H54 (cell line): ENCODE measurements around the gene GRIK4.

Experiments
- DNase-seq: peaks from one replicate; pipeline ENCODE4 v3.0.0; 2011; ENCODE audit warnings: low spot score, mixed read lengths; ENCODE audit not compliant: insufficient read length
- FAIRE-seq: peaks from 3 replicates; lab custom pipeline; 2011; peaks lifted over from hg19 to GRCh38; lab: Jason Lieb, UNC
- POLR2A ChIP-seq: IDR thresholded peaks from 2 replicates; pipeline ENCODE4 v1.6.1; 2011; ENCODE audit warnings: low read depth, mild to moderate bottlenecking, low read length

The GRIK4 gene

DNA sequence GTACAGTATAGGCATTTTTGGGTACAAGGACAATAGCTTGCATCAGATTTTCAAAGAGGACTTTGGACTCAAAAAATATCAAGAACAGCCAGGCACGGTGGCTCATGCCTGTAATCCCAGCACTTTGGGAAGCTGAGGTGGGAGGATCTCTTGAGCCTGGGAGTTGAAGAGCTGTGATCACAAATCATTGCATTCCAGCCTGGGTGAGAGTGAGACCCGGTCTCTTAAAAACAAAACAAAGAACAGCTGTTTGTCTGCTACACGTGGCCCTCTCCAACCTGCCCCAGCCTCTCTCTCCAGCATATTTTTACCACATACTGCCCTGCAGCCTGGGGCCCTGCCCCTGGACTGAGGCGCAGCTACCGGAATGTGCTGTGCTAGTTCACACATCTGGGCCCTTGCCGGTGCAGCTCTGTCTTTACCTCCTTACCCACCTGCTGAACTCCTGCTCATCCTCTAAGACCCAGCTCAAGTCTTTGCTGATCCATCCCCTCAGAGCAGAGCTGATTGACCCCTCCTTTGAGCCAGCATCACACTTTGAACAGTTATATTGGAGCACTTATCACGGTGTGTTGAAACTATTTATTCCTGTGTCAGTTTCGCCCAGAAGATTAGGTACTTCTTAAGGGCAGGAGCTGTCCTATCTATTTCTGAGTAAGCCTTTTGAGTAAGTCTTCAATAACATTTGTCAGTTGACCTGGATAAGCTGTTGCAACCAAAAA, 29.4 kb downstream of the GRIK4 start:
- no peak for TF ChIP-seq POLR2A
- FAIRE-seq (no peak), DNase-seq (no peak)

DNA sequence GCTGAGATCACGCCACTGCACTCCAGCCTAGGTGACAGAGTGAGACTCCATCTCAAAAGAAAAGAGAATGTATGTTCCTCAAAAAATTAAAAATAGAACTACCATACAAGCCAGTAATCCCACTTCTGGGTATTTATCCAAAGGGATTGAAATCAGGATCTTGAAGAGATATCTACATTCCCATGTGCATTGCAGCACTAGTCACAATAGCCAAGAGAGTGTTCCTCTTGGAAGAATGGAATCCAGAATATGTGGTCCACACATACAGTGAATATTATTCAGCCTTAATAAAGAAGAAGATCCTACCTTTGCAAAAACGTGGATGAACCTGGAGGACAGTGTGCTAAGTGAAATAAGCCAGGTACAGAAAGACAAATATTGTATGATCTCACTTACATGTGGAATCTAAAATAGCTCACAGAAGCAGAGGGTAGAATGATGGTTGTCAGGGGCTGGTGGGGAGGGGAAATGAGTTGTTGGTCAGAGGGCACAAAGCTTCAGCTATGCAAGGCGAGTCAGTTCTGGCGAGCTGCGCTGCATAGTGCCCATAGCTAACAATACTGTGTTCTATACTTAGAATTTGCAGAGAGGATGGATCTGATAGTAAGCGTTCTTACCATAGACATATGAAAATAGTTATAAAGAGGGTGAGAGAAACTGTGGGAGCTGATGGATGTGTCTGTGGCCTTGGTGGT, 32.1 kb downstream of the GRIK4 start:
- FAIRE-seq, result no peak
- TF ChIP-seq POLR2A, result no peak

DNA sequence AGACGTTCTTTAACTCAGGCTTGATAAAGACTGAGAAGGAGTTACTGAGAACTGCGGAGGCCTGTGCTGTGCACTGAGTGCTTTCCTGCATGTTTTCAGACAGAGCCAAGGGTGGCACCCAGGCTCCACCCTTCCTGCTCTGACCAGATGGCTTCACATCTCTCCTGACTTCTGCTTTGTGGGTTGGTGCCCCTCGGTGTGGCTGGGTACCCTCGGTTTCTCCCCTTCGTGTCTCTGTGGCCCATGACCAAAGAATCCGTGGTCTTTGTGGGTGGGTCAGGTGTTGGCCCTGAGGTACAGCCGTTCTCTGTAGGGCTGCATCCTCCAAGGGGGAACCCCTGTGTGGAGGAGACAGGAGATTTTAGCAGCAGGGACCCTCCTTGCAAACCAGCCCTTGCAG, 34.3 kb downstream of the GRIK4 start:
- no peak for DNase-seq
- no peak for TF ChIP-seq POLR2A
- FAIRE-seq, result no peak

More for the DNA sequence above, 32.1 kb downstream of the GRIK4 start:
- no peak for DNase-seq

DNA sequence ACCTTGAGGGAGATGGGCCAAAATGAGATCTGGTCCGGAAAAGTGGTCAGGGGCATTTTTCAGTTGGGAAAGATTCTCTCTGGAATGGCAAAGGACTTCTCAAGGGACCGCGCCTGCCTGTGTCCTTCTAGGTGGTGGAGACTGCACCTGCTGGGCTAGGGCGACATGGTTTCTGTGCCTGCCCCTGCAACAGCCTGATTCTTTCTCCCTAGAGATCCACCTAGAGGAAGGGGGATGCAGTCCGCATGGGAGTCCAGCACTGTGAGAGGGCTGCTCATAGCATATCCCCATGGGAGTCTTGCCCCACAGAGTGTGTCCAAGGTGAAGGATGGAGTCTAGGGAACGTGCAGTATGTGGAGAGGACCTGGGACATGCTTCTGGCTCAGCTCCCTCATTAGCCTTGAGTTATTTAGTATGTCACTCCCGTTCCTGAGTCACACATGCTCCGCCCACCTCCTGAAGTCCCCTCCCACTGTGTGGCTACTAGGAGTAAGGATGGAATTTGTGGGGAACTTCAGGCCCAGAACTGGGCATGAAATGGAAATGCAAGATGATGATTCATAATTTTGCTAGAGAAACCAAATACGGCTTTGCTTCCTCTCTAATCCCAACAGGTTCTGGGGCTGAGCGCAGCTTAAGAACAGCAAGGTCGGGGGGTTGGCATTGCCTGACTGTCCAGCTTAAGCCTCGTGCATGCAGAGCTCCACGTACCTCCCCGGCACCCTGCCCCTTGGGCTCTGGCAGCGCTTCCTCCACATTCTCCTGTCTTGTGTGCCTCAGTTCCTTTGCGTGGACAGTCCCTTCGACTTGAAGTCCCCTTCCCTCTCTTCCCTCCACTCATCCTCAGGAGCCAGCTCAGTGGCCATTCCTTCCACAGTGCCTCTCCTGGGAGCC, 35.0 kb downstream of the GRIK4 start:
- FAIRE-seq, result peak; percentile 89
- TF ChIP-seq POLR2A, result no peak
- DNase-seq, result peak; percentile 67

DNA sequence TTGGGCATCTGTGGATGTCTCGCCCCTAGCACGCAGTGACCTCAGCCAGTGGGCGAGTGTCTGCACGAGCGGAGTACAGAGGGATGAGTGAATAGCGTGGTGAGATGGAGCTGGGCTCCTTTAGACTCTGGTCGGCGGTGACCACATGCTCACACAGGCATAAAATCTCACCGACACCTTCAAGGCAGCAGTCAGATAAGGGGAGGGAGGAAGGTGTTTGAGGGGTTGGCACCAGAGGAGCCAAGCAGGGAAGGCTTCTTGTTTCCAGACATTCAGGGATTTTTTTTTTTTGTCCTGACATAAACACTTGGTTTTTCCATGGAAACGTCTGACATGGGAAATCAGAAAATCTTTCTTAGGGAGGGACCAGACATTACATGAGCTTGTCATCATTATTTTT, 35.8 kb downstream of the GRIK4 start:
- FAIRE-seq, result no peak

DNA sequence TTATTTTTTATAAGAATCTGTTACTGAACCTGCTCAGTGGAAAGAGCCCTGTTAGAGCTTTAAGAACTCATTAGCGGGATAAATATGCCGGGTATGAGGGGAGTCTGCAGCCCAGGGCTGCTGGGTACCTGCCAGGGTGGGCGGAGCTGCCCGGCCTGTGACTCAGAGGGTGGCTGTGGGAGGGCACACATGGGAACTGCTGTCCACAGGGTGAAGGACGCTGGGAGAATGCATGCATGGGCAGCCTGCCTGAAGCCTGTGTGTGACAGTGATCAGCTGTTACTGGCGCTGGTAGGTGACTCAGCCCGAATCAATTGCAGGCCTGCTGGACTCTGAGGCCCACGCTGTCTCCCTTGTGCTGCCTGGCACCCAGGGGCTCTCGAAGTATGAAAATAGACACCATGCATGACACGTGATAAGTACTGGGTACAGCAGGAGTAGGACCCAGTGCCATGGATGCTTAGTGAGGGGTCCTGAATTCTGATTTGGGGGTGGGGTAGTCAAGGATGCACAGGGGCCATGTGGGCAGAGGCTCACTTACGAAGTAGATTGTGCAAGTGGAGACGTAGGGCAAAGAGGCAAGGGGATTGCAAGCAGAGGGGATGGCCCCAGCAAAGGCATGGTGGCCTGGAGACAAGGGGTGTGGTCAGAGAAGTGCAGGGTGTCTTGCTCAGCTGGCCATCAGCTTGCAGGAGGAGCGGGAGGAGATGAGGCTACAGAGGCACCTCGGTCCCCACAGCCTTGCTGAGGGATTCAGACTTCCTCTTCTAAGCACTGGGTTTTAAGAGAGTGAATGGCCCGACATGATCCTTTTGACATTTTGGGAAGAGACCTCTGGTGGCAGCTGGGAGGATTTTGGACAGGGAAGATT, 36.5 kb downstream of the GRIK4 start:
- peak; percentile 85 for FAIRE-seq
- no peak for TF ChIP-seq POLR2A
- peak; percentile 87 for DNase-seq

More for the DNA sequence above, 35.8 kb downstream of the GRIK4 start:
- no peak for DNase-seq
- no peak for TF ChIP-seq POLR2A

DNA sequence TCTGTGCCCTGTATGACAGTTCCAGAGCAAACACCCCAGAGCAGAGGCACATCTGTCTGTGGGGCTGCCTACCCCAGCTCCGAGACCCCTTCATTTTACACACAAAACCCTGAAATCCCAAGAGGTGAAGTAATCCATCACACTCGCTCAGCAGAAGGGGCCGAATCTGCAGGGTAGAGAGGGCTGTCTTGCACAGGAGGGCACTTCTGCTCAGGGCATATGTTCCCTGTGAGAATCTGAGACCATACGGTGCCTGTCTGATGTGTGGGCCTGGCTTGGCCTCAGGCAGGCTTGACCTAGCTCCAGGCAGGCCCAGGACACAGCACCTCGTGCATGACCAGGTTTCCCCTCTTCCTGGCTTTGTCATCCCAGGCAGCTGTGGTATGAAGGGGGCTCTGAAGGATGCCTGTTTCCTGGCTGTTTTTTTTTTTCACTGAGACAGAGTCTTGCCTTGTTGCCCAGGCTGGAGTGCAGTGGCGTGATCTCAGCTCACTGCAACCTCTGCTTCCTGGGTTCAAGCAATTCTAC, 37.2 kb downstream of the GRIK4 start:
- TF ChIP-seq POLR2A, result no peak
- no peak for FAIRE-seq
- DNase-seq, result no peak

DNA sequence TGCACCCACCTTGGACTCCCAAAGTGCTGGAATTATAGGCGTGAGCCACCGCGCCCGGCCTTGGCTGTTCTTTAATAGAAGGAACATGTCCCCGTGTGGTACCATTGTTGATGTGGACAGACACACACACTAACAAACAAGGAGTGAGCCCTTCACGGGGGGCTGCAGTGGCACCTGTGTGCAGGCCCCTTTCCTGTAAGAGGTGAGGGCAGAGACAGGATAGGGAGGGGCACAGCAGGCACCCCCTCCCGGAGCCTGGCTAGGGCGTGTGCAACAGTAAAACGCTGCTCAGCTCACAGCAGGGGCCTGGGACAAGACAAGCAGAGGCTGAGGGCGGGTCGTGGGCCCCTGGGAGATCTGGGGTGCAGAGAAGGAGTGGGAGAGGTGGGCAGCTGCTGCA, 37.8 kb downstream of the GRIK4 start:
- FAIRE-seq (no peak), DNase-seq (no peak)
- no peak for TF ChIP-seq POLR2A

DNA sequence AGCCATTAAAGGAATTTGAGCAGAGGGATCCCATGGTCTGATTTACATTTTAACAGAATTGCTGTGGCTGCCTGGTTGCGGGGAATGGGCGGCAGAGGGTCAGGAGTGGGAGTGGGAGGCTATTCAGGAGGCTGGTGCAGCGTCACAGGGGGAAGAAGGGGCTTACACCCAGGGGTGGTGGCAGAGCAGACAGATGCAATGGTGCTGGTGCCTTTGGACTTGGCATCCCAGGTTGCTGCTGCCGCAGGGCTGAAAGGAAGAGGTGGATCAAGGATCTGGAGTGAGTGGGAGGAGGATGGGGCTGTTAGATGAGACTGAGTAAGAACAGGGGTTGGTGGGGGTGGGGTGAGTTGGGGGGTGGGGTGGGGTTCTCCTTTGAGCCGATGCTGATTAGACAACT, 38.5 kb downstream of the GRIK4 start:
- DNase-seq (no peak), FAIRE-seq (no peak)
- TF ChIP-seq POLR2A, result no peak

DNA sequence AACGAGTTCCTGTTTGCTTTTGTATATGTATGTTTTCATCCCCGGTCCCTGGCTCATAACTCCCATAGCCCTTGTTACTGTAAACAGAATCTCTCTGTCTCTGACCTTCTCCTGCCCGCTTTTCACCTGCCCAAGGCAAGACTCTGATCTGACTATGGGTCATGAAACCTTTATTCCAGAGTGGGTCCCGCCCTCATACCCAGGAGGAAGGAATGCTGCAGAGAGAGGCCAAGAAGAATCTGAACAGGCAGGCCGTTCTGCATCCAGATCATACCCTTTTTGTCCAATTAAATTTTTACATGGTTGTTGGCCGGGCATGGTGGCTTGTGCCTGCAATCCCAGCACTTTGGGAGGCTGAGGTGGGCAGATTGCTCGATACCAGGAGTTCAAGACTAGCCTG, 39.6 kb downstream of the GRIK4 start:
- TF ChIP-seq POLR2A, result no peak
- FAIRE-seq (no peak), DNase-seq (no peak)

DNA sequence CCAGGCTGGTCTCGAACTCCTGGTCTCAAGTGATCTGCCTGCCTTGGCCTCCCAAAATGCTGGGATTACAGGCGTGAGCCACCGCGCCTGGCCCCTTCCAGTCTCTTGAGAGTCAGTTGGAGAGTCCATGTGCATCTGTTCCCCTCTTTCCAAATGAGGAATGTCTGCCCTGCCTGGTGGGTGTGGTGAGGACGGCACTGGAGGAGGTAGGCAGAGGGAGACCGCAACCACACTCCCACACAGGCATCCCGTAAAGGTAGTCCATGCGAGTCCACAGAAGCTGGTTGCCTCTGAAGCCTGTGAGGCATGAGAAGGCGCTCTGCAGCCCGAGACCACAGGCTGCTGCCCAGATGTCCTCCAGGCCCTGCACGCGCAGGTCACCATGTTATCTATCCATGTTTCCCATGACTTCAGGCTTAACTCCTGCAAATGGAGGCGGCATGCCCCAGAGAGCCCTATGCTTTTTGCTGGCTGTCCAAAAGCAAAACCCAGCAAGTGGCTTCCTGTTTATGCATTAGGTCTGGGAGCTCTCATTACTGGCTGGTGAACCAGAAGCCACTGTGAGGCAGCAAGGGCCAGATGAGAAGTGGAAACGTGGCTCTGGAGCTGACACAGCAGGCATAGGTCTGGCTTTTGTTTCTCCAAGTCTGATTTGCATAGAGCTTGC, 43.4 kb downstream of the GRIK4 start:
- DNase-seq (no peak), FAIRE-seq (no peak)
- TF ChIP-seq POLR2A, result no peak

DNA sequence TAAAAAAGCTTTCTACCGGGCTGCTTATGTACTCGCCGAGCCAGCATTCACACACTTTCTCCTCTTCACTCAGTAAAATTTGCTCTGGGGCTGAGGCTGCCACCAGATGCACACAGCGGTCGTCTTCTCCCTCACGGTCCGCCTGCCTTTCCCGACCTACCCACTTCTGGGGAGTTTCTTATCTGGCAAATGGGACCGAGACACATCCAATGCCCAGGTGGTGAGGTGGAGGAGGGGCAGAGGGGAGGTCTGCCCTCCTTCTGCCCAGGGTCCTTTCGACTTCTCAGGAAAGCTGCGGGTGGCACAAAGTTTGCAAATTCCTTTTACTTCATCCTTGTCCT, 43.9 kb downstream of the GRIK4 start:
- DNase-seq (no peak), FAIRE-seq (no peak)
- TF ChIP-seq POLR2A, result no peak

DNA sequence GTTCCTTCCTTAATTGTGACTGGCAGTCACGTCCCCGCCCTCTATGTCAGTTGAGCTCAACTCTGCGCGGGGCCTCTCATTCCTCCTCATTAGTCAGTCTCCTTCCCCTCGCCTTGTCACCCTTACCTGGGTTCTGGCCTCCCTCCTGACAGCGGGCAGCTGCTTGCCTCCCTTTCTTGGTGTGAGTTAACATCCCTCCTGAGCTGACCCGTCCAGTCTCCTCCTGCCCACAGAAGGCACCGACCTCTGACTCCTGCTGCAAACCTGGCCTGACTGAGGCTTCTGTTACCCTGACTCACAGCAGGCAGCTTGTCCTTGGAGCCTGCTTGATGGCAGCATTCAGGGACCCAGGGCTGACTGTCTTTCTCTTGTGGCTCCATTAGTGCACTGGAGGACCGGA, 45.2 kb downstream of the GRIK4 start:
- DNase-seq (no peak), FAIRE-seq (no peak)
- TF ChIP-seq POLR2A, result no peak
